Stimulated activated CD4-positive, alpha-beta T cell treated with anti-CD3 and anti-CD28 coated beads, Interleukin-4, amount 100 ng/mL, for 48 hours (primary cell): Measurements from ENCODE around the gene MACROD2.

Source experiments
- DNase-seq, 2 donors: peaks; one replicate each; pipeline ENCODE4 v3.0.0-alpha.2; 2020; ENCODE audit warnings: low read depth in 2 of 2

The MACROD2 gene

GRCh38 chr20:14525426-14525825 is 530.1 kb downstream of the MACROD2 start:
- DNase-seq = no peak

- DNase-seq = no peak
These were observed 531.6 kb downstream of the MACROD2 start for GRCh38 chr20:14526891-14527290.

- no peak for DNase-seq
These were observed 536.5 kb downstream of the MACROD2 start for GRCh38 chr20:14531786-14532185.

GRCh38 chr20:14536738-14537137 is 541.4 kb downstream of the MACROD2 start:
- DNase-seq = no peak

GRCh38 chr20:14538433-14538832 is 543.1 kb downstream of the MACROD2 start:
- no peak for DNase-seq

GRCh38 chr20:14543040-14543439 is 547.7 kb downstream of the MACROD2 start:
- DNase-seq = no peak

GRCh38 chr20:14544688-14545087 is 549.4 kb downstream of the MACROD2 start:
- DNase-seq = no peak

- no peak for DNase-seq
These were observed 555.3 kb downstream of the MACROD2 start for GRCh38 chr20:14550655-14551054.

- no peak for DNase-seq
These were observed 558.6 kb downstream of the MACROD2 start for GRCh38 chr20:14553774-14554534.

- DNase-seq = no peak
These were observed 560.4 kb downstream of the MACROD2 start for GRCh38 chr20:14555676-14556075.

- no peak for DNase-seq
These were observed 560.9 kb downstream of the MACROD2 start for GRCh38 chr20:14556206-14556605.

GRCh38 chr20:14559612-14560011 is 564.3 kb downstream of the MACROD2 start:
- DNase-seq = no peak

- DNase-seq = no peak
These were observed 566.5 kb downstream of the MACROD2 start for GRCh38 chr20:14561741-14562221.

GRCh38 chr20:14562981-14563380 is 567.7 kb downstream of the MACROD2 start:
- no peak for DNase-seq

- DNase-seq = no peak
These were observed 571.2 kb downstream of the MACROD2 start for GRCh38 chr20:14566505-14566904.

GRCh38 chr20:14568225-14568624 is 572.9 kb downstream of the MACROD2 start:
- DNase-seq = no peak

- DNase-seq = no peak
These were observed 573.4 kb downstream of the MACROD2 start for GRCh38 chr20:14568701-14569100.

- no peak for DNase-seq
These were observed 574.3 kb downstream of the MACROD2 start for GRCh38 chr20:14569641-14570040.

GRCh38 chr20:14570811-14571210 is 575.5 kb downstream of the MACROD2 start:
- DNase-seq = no peak

- no peak for DNase-seq
These were observed 578.4 kb downstream of the MACROD2 start for GRCh38 chr20:14573676-14574075.

GRCh38 chr20:14576196-14576877 is 581.0 kb downstream of the MACROD2 start:
- no peak for DNase-seq

GRCh38 chr20:14580418-14581074 is 585.2 kb downstream of the MACROD2 start:
- no peak for DNase-seq

GRCh38 chr20:14581731-14582130 is 586.4 kb downstream of the MACROD2 start:
- no peak for DNase-seq
